Urinary bladder (tissue), 4 donors: Measurements from ENCODE around the gene VAMP4. TPM values are rescaled to one million over a fixed set of nuclear protein-coding genes. Genes with fewer than 3 reads are reported as not detected.
A peak's percentile ranks its signal among the peaks of the same experiment; 100 is the strongest.
"Not testable (repeated sequence)": the region's sequence is repeated elsewhere in the genome, so short reads cannot be mapped to it uniquely, and the experiment has no call there.

Experiments used
- DNase-seq: peaks from one replicate; pipeline ENCODE4 v3.0.0-alpha.2; 2015; ENCODE audit errors: extremely low spot score
- H3K27ac ChIP-seq: one replicate; pipeline ENCODE4 v1.5.1; 2013; ENCODE audit warnings: low read depth, mild to moderate bottlenecking, moderate library complexity
- H3K36me3 ChIP-seq: one replicate; pipeline ENCODE4 v1.6.1; 2013; ENCODE audit warnings: mild to moderate bottlenecking, moderate library complexity; ENCODE audit not compliant: insufficient read depth
- H3K4me1 ChIP-seq: one replicate; pipeline ENCODE4 v1.6.1; 2013; ENCODE audit warnings: mild to moderate bottlenecking, moderate library complexity; ENCODE audit not compliant: insufficient read depth
- H3K4me3 ChIP-seq: one replicate; pipeline ENCODE4 v1.5.1; 2013; ENCODE audit warnings: low read depth, low read length
- WGBS: extraction: QIAGEN DNeasy Blood & Tissue Kit; methylation state at CpG from one replicate; pipeline ENCODE4 v1.1.7; 2013; 5-methylcytosine and 5-hydroxymethylcytosine counted together
- polyA plus RNA-seq: library from polyadenylated mRNA; stranded (reverse); fragments of 200-250 nt; gene quantifications from one replicate; pipeline ENCODE4 v1.2.3, GENCODE V29; 2013
- total RNA-seq: library from RNA; depleted of rRNA; stranded (reverse); fragments of >200 nt; gene quantifications from one replicate; pipeline ENCODE4 v1.2.3, GENCODE V29; 2014
- donor health status: healthy with polysubstance abuse.
- donor health status: healthy.

The VAMP4 gene
- total and polyA plus RNA-seq, 2 donors = 8.1 to 20.9 TPM

- no peak for DNase-seq
- H3K4me1 ChIP-seq = no peaks in the 10 kb centered on the region
- H3K36me3 ChIP-seq = peaks cover 2% of the 10 kb centered on the region
Observed at GRCh38 chr1:171702598-171702997, 39.3 kb downstream of the VAMP4 start.

DNA sequence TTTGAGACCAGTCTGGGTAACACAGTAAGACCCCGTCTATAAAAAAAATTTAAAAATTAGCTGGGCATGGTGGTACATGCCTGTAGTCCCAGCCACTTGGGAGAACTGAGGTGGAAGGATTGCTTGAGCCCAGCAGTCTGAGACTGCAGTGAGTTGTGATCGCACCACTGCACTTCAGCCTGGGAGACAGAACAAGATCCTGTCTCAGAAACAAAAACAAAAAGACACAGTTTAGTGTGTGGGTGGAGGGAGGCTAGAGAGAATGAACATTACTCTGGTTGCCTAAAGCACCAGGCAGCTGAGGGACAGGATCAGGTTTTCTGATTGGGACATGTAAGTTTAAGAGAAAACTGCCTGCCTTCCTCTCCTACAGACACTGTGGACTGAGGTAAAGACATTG lies 42.3 kb downstream of the VAMP4 start:
- no peak for DNase-seq
- no peaks in the 10 kb centered on the region for H3K4me1 ChIP-seq
- no peak overlapping the region for H3K27ac ChIP-seq
- WGBS = 87% methylated on average over 2 of the region's 2 CpGs
- no peak overlapping the region for H3K4me3 ChIP-seq
- H3K36me3 ChIP-seq = peaks cover 2% of the 10 kb centered on the region

More at GRCh38 chr1:171702598-171702997, 39.3 kb downstream of the VAMP4 start:
- Histone ChIP-seq H3K4me3 (no peak overlapping the region), H3K27ac (no peak overlapping the region)

GRCh38 chr1:171695772-171696171 lies 46.1 kb downstream of the VAMP4 start:
- DNase-seq, H3K36me3 ChIP-seq, H3K27ac ChIP-seq, H3K4me1 ChIP-seq, H3K4me3 ChIP-seq: not testable (repeated sequence)
- 84% methylated on average over 14 of the region's 14 CpGs for WGBS

- H3K36me3 ChIP-seq, H3K4me1 ChIP-seq, H3K27ac ChIP-seq, H3K4me3 ChIP-seq, DNase-seq: not testable (repeated sequence)
- 97% methylated on average over 15 of the region's 23 CpGs for WGBS
Observed at GRCh38 chr1:171693541-171693940, 48.3 kb downstream of the VAMP4 start.

DNA sequence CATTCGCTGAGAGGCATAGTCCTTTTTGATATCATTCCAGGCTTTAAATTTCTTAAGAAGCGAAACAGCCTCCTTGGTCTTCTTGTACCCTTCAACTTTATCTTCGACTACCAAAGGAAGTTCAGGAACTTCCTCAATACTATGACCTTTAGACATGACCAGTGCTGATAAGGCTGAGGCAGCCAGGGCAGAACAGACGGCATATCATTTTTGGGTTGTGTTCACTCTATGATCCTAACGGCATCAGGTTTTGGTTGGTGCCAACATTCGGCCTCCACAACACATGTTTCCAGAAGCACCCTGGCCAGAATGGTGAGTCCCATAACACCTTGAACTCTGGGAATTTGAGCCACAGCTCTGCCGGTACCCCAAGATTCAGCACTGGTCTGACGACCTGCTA lies 58.0 kb downstream of the VAMP4 start:
- 81% methylated on average over 8 of the region's 8 CpGs for WGBS
- DNase-seq = no peak
- no peak overlapping the region for H3K27ac ChIP-seq
- no peaks in the 10 kb centered on the region for H3K4me1 ChIP-seq
- H3K36me3 ChIP-seq = no peaks in the 10 kb centered on the region
- no peak overlapping the region for H3K4me3 ChIP-seq

DNA sequence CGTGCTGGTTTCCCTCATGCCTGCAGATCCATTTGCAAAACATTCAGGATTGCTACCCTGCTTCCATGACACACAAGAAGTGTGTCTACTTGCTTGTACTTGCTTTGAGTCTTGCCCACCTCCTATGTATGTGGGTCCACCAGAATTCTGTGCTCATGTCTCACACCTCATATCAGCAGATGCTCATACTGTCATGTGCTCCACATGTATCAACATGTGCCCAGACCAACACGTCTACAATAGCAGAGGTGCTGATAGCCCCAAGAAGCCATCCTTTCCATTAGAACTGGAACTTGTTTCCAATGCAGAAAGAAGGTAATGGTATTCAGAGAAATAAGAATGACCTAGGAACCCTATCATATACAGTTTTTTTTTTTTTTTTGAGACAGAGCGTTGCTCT lies 61.5 kb downstream of the VAMP4 start:
- 94% methylated on average over 3 of the region's 3 CpGs for WGBS
- Histone ChIP-seq H3K4me3 (no peak overlapping the region), H3K27ac (no peak overlapping the region), H3K4me1 (no peaks in the 10 kb centered on the region), H3K36me3 (no peaks in the 10 kb centered on the region)
- DNase-seq = no peak

DNA sequence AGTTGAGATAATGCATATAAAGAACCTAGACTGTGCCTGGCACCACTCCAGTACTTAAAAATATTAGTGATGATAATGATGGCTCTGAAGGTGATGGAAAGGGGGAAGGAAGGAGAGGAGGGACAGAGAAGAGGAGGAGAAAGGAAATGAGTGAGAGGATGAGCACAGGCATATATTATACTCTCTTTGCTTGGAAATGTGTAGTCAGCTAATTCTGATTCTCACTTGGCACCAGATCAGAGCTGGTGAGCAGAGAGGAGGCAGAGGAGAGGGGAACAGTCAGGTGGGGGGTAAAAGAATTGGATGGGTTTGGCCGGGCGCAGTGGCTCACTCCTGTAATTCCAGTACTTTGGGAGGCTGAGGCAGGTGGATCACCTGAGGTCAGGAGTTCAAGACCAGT lies 65.0 kb downstream of the VAMP4 start:
- 95% methylated on average over 2 of the region's 2 CpGs for WGBS
- Histone ChIP-seq H3K36me3 (no peaks in the 10 kb centered on the region), H3K4me3 (no peak overlapping the region), H3K4me1 (no peaks in the 10 kb centered on the region), H3K27ac (no peak overlapping the region)
- no peak for DNase-seq

DNA sequence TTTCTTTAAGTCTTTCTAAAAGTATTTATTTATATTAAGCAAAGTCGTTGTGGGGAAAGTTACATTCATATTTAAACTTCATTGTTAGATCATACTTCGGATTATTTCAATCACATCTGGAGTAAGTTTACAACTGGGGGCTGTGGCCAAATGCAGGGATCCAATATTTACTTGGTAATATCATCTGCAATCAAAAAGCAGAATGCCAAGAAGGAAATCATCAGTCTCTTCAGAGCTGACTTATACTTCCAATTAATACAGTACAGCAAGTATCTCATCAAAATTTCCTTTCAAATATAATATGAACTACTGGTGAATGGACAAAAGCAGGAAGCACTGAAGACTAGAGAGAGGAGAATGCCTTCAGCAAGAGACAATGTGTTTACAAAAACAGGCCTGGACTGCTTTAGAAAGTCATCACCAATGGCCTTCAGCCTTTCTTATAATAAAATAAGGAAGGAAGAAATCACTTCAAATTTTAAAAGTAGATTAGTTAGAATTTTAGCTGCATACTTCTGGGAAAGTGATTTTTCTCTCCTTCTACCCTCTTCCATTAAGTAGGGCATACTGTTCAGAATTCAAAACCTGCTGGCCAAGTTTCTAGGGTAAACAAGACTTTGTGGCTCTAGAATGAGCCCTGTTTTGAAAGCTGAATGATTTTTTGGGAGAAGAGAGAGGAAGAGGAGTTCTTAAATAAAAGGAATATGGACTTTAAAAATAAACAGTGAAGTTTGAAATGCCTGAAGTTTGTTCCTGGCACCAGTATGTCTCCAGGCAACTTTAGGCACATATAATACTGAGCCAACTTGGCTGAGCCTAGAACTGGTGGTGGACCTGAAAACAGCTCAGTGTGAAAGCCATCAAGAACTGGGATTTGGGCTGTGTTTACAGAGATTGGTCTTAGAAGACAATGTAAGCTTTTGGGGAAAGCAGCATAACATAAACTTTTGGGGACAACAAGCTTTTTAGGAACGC lies 67.1 kb downstream of the VAMP4 start:
- Histone ChIP-seq H3K36me3 (no peaks in the 10 kb centered on the region), H3K27ac (peak overlapping the region; percentile 50), H3K4me1 (no peaks in the 10 kb centered on the region), H3K4me3 (no peak overlapping the region)
- WGBS = 29% methylated on average over 3 of the region's 3 CpGs
- no peak for DNase-seq

- no peak for DNase-seq
- WGBS = 97% methylated on average over 28 of the region's 28 CpGs
- H3K36me3 ChIP-seq = no peaks in the 10 kb centered on the region
- no peaks in the 10 kb centered on the region for H3K4me1 ChIP-seq
- no peak overlapping the region for H3K4me3 ChIP-seq
- H3K27ac ChIP-seq = no peak overlapping the region
Observed at GRCh38 chr1:171670739-171671138, 71.1 kb downstream of the VAMP4 start.

- no peak for DNase-seq
- H3K4me3 ChIP-seq = no peak overlapping the region
- WGBS = 97% methylated on average over 5 of the region's 5 CpGs
- no peaks in the 10 kb centered on the region for H3K36me3 ChIP-seq
- H3K4me1 ChIP-seq = no peaks in the 10 kb centered on the region
- no peak overlapping the region for H3K27ac ChIP-seq
Observed at GRCh38 chr1:171668372-171668771, 73.5 kb downstream of the VAMP4 start.

DNA sequence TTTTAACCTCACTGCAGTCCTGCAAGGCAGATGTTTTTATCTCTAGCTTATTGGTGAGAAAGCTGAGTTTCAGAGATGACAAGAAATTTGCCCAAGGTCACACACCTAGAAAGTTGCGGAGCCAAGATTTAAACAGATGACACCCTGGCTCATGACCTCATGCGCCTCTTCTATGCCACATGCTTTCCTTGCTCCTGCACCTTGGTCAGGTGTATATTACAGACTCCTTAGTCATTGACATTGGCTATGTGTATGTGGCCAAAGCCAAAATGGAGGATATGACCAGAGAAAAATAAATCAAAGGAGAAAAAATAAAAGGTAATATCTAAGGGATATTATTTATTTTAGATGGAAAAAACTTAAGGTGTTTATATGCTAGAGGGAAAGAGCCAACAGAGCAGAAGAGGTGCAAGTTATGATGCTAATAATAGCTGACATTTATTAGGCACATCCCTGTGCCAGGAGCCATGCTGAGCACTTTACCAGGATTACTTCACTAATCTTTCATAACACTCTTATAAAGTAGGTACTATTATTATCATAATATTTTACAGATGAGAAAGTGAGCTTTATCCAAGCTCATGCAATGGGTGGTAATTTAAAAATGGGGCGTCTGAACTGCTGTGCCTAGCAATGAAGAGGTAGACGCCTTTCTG lies 75.6 kb downstream of the VAMP4 start:
- DNase-seq = no peak
- WGBS = 57% methylated on average over 4 of the region's 4 CpGs
- H3K4me1 ChIP-seq = no peaks in the 10 kb centered on the region
- no peak overlapping the region for H3K4me3 ChIP-seq
- H3K27ac ChIP-seq = no peak overlapping the region
- no peaks in the 10 kb centered on the region for H3K36me3 ChIP-seq

GRCh38 chr1:171664976-171665375 lies 76.9 kb downstream of the VAMP4 start:
- H3K27ac ChIP-seq = no peak overlapping the region
- H3K36me3 ChIP-seq = no peaks in the 10 kb centered on the region
- no peak overlapping the region for H3K4me3 ChIP-seq
- DNase-seq = no peak
- H3K4me1 ChIP-seq = no peaks in the 10 kb centered on the region

- DNase-seq = no peak
- H3K4me1 ChIP-seq = no peaks in the 10 kb centered on the region
- no peak overlapping the region for H3K4me3 ChIP-seq
- 66% methylated on average over 4 of the region's 4 CpGs for WGBS
- H3K36me3 ChIP-seq = no peaks in the 10 kb centered on the region
- H3K27ac ChIP-seq = no peak overlapping the region
Observed at GRCh38 chr1:171663854-171664575, 77.8 kb downstream of the VAMP4 start.
